GM19328 (cell line): Measurements from ENCODE around the gene KANK3.
A peak's percentile ranks its signal among the peaks of the same experiment; 100 is the strongest.

Experiments
- ATAC-seq: cut with Tn5 transposase; IDR thresholded peaks from one replicate; pipeline ENCODE4 v1.9.1; 2021; ENCODE audit warnings: mild to moderate bottlenecking, moderate library complexity; ENCODE audit not compliant: unreplicated experiment

KANK3 gene

GRCh38 chr19:8340341-8341096 is 2.5 kb downstream of the KANK3 start:
- no peak for ATAC-seq

- ATAC-seq, result no peak
These were observed 4.2 kb downstream of the KANK3 start for GRCh38 chr19:8338835-8339234.

- no peak for ATAC-seq
These were observed 5.3 kb downstream of the KANK3 start for GRCh38 chr19:8337728-8338127.

GRCh38 chr19:8336660-8337059 is 6.4 kb downstream of the KANK3 start:
- no peak for ATAC-seq

GRCh38 chr19:8336072-8336569 is 6.9 kb downstream of the KANK3 start:
- no peak for ATAC-seq

GRCh38 chr19:8335343-8336071 is 7.6 kb downstream of the KANK3 start:
- no peak for ATAC-seq

- ATAC-seq, result no peak
These were observed 8.4 kb downstream of the KANK3 start for GRCh38 chr19:8334458-8335342.

- ATAC-seq, result no peak
These were observed 9.2 kb downstream of the KANK3 start for GRCh38 chr19:8333767-8334457.

GRCh38 chr19:8332976-8333766 is 9.9 kb downstream of the KANK3 start:
- ATAC-seq, result no peak

- ATAC-seq, result no peak
These were observed 11.7 kb downstream of the KANK3 start for GRCh38 chr19:8331263-8331845.

- no peak for ATAC-seq
These were observed 13.1 kb downstream of the KANK3 start for GRCh38 chr19:8329996-8330395.

GRCh38 chr19:8325454-8325853 is 17.6 kb downstream of the KANK3 start:
- no peak for ATAC-seq

- ATAC-seq, result no peak
These were observed 18.6 kb downstream of the KANK3 start for GRCh38 chr19:8324186-8325050.

GRCh38 chr19:8323781-8324185 is 19.3 kb downstream of the KANK3 start:
- no peak for ATAC-seq

- no peak for ATAC-seq
These were observed 20.4 kb downstream of the KANK3 start for GRCh38 chr19:8322638-8322997.

- no peak for ATAC-seq
These were observed 20.9 kb downstream of the KANK3 start for GRCh38 chr19:8321986-8322637.

GRCh38 chr19:8321067-8321985 is 21.7 kb downstream of the KANK3 start, which contains the start of the genes NDUFA7 and RPS28:
NDUFA7 (minus strand) TSS chr19:8321375; CDS start chr19:8321358, 17 bp downstream.
RPS28 (plus strand) TSS chr19:8321496; CDS start chr19:8321531, 35 bp downstream.
- peak; percentile 67 for ATAC-seq
